ENCODE results near the gene SPATA31E1.
"Not testable (repeated sequence)": the region's sequence is repeated elsewhere in the genome, so short reads cannot be mapped to it uniquely, and the experiment has no call there.

Gene SPATA31E1

DNA sequence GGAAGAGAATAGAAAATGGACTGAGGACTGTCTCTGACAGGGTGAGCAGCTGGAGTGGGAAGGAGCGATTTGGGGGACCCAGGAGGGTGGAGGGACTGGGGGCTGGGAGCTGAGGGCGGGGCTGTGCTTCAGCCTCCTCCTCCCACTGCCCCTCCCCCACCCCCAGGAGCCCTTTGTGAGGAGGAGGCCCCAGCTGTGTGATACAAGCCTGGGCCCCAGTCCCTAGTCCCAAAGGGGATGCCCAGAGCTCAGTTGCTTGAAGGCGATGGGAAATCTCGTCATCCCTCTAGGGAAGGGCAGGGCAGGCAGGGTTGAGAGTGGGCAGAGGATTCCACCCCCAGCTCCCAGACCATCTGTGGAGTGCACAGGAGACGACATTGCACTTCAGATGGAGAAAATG lies at the start of gene SPATA31E1:
SPATA31E1 (plus strand) TSS at position 251 of the 400 bp plus-strand sequence; CDS start at position 266, 15 bp downstream.
- ATAC-seq (no peak), DNase-seq (no peak)
- no peaks in the 10 kb centered on the region for H3K36me3 Mint-ChIP-seq (ENCODE audit: low read depth)
- H3K9me3 Mint-ChIP-seq: no peaks in the 10 kb centered on the region
- no peak within 1 kb of the TSS for H3K4me3 Mint-ChIP-seq
- H3K27ac Mint-ChIP-seq: no peak within 1 kb of the TSS
- H3K4me1 Mint-ChIP-seq: no peaks in the 10 kb centered on the region
- no peaks in the 10 kb centered on the region for H3K27me3 Mint-ChIP-seq

DNA sequence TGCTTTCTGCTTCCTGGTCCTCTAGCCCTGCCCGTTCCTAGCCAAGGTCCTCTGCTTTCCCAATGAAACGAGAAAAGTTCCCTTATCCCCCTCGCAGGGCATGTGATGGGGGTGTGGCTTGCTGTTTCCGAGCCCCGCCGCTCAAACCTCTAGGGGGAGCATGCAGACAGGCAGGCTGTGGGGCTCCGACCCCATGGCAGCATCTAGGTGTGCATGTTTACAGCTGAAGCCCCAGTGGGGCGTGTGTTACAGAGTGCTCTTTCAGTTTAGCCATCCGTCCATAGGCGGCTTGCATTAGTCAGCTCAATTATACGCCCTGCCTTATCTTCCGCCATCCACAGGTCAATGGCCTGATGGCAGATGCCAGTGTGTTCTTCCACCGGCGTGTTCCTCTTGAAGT lies 48.3 kb upstream of the SPATA31E1 start:
- ATAC-seq (no peak), DNase-seq (peak; percentile 8)
- Mint-ChIP-seq H3K9me3 (no peaks in the 10 kb centered on the region), H3K27me3 (peaks cover 2% of the 10 kb centered on the region), H3K27ac (no peak overlapping the region), H3K36me3 (ENCODE audit: low read depth) (no peaks in the 10 kb centered on the region), H3K4me3 (no peak overlapping the region), H3K4me1 (no peaks in the 10 kb centered on the region)

DNA sequence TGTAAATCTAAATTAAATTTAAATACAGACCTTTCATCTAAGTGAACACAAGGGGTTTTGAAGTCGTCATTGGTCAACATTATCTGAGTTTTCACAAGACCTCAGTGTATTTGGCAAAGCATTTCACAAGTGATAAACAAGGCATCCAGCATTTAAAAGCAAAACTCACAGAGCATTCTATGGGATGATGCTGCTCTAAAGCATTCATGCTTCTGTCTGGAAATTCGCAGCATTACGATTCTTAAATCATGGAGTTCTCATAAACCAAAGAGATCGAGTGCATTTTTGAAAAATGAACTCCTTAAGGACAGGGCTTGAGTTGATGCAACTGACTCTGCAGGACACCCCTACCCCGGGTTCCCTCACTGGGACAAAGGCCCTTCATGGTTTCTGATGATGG lies 46.1 kb upstream of the SPATA31E1 start:
- H3K4me3 Mint-ChIP-seq: no peak overlapping the region
- H3K9me3 Mint-ChIP-seq: no peaks in the 10 kb centered on the region
- DNase-seq: no peak
- H3K36me3 Mint-ChIP-seq (ENCODE audit: low read depth): no peaks in the 10 kb centered on the region
- no peak overlapping the region for H3K27ac Mint-ChIP-seq
- peaks cover 2% of the 10 kb centered on the region for H3K27me3 Mint-ChIP-seq
- no peak for ATAC-seq
- H3K4me1 Mint-ChIP-seq: no peaks in the 10 kb centered on the region

GRCh38 chr9:87836951-87837705 lies 45.5 kb upstream of the SPATA31E1 start:
- H3K4me1 Mint-ChIP-seq: no peaks in the 10 kb centered on the region
- no peak overlapping the region for H3K4me3 Mint-ChIP-seq
- H3K27ac Mint-ChIP-seq: no peak overlapping the region

DNA sequence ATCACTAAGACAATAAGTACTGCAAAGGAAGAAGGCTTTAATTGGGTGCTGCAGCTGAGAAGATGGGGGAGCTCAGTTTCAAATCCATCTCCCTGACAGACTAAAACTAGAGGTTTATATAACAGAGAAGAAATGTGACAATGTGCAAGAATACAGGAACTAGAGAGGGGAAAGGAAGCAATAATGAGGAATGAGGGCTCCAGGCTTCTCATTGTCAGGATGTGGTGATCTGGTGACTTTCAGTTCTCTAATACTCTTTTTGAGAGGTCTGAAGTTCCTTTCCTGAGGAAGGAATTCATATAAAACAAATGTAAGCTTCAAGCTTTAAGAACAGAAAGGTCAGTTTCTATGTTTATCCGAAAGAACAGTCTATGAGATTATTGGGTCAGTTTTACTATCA lies 42.5 kb upstream of the SPATA31E1 start:
- ATAC-seq: no peak
- Mint-ChIP-seq H3K27ac (no peak overlapping the region), H3K4me1 (no peaks in the 10 kb centered on the region), H3K27me3 (peaks cover 2% of the 10 kb centered on the region), H3K36me3 (ENCODE audit: low read depth) (no peaks in the 10 kb centered on the region), H3K4me3 (no peak overlapping the region), H3K9me3 (no peaks in the 10 kb centered on the region)
- DNase-seq: no peak

More at GRCh38 chr9:87836951-87837705, 45.5 kb upstream of the SPATA31E1 start:
- ATAC-seq (no peak), DNase-seq (no peak)
- H3K36me3 Mint-ChIP-seq (ENCODE audit: low read depth): no peaks in the 10 kb centered on the region
- peaks cover 2% of the 10 kb centered on the region for H3K27me3 Mint-ChIP-seq
- H3K9me3 Mint-ChIP-seq: no peaks in the 10 kb centered on the region

DNA sequence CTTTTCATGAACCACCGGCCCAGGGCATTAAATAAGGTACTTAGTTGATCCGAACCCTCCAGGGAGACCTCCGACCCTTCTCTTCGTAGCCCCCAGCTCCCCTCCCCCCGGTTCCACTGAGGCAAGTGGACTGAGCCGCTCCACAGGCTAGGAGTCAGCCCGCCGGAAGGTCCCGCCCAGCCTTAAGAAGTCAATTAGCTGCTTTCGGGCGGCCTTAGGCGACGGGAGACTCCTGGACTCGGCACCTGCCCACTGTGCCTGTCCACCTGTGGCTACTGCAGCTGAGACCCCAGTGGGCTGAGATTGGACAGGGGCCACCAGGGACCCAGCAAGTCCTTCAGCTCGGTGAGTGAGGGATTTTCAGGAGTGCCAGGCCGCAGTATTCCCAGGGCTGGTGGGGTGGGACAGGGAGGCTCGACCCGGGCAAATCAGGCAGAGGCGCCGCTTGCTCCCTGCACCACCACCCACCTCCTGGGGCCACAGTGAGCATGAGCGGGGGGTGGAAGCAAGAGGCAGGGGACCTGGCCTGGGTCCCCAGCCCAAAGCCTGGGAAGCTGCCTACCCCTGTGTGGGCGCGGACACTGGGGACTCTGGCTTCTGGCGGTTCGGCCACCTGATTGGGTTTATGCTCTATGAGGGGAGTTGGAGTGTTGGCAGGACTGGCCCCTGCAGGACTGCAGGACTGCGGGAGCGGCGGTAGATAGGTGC lies 39.6 kb upstream of the SPATA31E1 start:
- Mint-ChIP-seq H3K4me3 (no peak overlapping the region), H3K9me3 (no peaks in the 10 kb centered on the region), H3K27me3 (peaks cover 6% of the 10 kb centered on the region), H3K4me1 (no peaks in the 10 kb centered on the region), H3K36me3 (ENCODE audit: low read depth) (no peaks in the 10 kb centered on the region), H3K27ac (no peak overlapping the region)
- ATAC-seq (no peak), DNase-seq (no peak)

DNA sequence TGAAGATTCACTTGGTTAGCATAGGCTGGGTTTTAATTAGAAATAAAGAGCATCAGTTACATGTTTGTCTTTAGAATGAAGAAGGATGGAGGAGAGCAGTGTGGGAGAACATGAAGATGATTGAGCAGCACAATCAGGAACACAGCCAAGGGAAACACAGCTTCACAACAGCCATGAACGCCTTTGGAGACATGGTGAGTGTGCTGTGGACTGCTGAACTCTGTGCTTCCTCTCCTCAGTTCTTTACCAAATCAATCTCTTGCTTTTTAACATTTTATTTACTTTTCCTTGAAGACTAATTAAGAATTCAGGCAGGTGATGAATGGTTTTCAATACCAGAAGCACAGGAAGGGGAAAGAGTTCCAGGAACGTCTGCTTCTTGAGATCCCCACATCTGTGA lies 38.2 kb upstream of the SPATA31E1 start:
- Mint-ChIP-seq H3K36me3 (ENCODE audit: low read depth) (no peaks in the 10 kb centered on the region), H3K4me3 (no peak overlapping the region), H3K27ac (no peak overlapping the region), H3K4me1 (no peaks in the 10 kb centered on the region), H3K9me3 (no peaks in the 10 kb centered on the region), H3K27me3 (peaks cover 6% of the 10 kb centered on the region)
- DNase-seq (no peak), ATAC-seq (no peak)

GRCh38 chr9:87847817-87848216 lies 34.9 kb upstream of the SPATA31E1 start:
- not testable (repeated sequence) for H3K4me1 Mint-ChIP-seq, H3K27ac Mint-ChIP-seq

DNA sequence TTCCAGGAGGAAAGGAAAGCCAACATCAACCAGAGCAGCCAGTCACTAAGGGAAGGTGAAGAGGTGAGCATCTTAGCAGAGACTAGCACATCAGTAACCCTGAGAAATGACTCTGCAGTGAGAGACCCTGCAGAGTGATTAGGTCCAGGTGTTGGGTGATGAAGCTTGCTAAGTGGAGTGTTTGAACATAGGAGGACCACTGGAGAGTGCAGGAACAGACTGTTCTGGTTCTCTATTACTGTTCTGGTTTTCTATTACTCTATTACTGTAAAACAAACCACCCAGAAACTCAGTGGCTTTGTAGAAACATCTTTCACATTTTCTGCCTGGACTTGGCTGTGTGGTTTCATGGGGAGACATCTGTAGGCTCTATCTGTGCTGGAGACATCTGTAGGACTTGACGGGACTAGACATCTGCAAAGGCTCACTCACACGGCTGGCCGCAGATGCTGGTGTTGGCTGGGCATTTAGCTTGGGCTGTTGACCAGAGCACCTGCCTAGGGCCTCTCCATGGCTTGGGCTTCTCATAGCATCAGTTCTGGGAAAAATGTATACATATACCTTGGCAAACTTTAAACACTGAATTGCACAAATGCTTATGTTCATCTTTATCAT lies 33.4 kb upstream of the SPATA31E1 start:
- Mint-ChIP-seq H3K9me3 (no peaks in the 10 kb centered on the region), H3K27ac (no peak overlapping the region), H3K36me3 (ENCODE audit: low read depth) (no peaks in the 10 kb centered on the region), H3K4me3 (no peak overlapping the region), H3K27me3 (peaks cover 7% of the 10 kb centered on the region), H3K4me1 (no peaks in the 10 kb centered on the region)
- ATAC-seq: no peak
- no peak for DNase-seq

More at GRCh38 chr9:87847817-87848216, 34.9 kb upstream of the SPATA31E1 start:
- not testable (repeated sequence) for H3K27me3 Mint-ChIP-seq; H3K4me3 Mint-ChIP-seq; DNase-seq; H3K9me3 Mint-ChIP-seq; ATAC-seq; H3K36me3 Mint-ChIP-seq (ENCODE audit: low read depth)

GRCh38 chr9:87850391-87850790 lies 32.3 kb upstream of the SPATA31E1 start:
- H3K36me3 Mint-ChIP-seq (ENCODE audit: low read depth): no peaks in the 10 kb centered on the region
- no peak for DNase-seq
- H3K27ac Mint-ChIP-seq: no peak overlapping the region
- H3K9me3 Mint-ChIP-seq: no peaks in the 10 kb centered on the region
- ATAC-seq: no peak
- H3K27me3 Mint-ChIP-seq: peaks cover 7% of the 10 kb centered on the region
- H3K4me1 Mint-ChIP-seq: no peaks in the 10 kb centered on the region
- H3K4me3 Mint-ChIP-seq: no peak overlapping the region

DNA sequence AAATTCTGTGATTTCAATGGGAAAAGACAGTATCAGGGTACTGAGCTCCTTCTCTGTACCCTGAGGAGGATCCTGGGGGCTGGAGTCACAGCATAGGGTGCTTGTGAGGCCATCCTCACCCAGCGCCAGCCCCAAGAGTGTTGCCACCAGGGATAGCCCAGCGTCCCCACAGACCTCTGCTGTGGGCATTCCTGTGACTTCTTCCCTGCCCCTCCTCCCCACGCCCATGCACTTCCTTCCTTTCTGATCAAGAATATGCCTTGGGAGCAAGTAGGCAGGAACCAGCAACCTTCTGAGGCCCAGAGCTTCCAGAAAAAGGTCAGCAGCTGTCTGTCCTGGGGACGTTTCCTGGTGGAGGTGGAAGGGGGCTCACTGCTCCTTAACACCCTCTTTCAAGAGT lies 31.5 kb upstream of the SPATA31E1 start:
- not testable (repeated sequence) for H3K9me3 Mint-ChIP-seq; DNase-seq; H3K36me3 Mint-ChIP-seq (ENCODE audit: low read depth); H3K4me1 Mint-ChIP-seq; ATAC-seq; H3K4me3 Mint-ChIP-seq; H3K27ac Mint-ChIP-seq
- H3K27me3 Mint-ChIP-seq: peaks cover 10% of the 10 kb centered on the region

DNA sequence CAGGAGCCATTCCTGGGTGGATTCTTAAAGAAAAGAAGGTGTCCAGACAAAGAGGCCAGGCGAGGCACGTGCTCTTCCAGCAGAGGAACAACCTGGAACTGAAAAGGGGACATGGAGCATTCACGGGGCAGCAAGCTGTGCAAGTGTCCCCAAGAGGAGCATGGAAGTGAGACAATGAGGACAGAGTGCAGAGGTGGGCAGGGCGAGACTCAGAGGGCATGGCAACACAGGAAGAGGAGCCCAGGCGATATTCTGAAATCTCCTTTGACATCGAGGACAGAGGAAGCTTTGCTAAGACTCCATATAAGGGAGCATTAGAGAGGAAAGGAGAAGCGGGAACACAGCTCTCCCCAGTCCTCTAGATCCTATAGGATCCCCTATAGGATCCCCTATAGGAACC lies 29.4 kb upstream of the SPATA31E1 start:
- H3K36me3 Mint-ChIP-seq (ENCODE audit: low read depth): no peaks in the 10 kb centered on the region
- no peak for DNase-seq
- no peak overlapping the region for H3K27ac Mint-ChIP-seq
- H3K4me1 Mint-ChIP-seq: no peaks in the 10 kb centered on the region
- no peaks in the 10 kb centered on the region for H3K9me3 Mint-ChIP-seq
- H3K27me3 Mint-ChIP-seq: peaks cover 6% of the 10 kb centered on the region
- H3K4me3 Mint-ChIP-seq: no peak overlapping the region
- no peak for ATAC-seq

DNA sequence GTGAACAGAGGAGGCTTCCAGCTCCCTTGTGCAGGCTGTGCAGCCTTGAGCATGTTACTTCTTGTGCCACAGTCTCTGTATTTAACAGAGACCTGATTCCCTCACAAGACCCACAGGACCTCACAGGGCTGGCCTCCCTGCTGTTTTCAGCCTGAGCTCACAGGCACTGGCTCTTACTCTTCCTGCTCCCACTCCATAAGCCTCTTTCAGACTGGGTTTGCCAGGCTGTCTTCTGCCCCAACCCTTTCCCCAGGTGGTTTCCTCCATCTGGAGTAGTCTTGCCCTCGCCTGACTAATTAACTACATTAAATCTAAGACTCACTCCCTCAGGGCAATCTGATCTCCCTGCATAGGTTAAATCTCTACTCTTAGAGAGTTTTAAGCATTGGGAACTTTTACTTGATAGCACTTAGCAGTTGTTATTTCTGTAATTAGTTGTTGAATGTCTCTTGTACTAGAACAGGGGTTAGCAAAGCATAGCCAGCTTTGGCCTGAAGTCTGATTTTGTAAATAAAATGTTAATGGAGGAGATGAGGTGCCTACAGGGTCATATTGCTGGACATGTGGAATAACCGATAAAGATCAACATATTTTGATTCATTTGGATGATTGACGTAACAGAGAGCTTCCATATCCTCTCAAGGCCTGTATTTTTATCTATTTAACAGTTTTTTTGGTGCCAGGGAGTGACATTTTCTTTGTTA lies 28.6 kb upstream of the SPATA31E1 start:
- no peak overlapping the region for H3K27ac Mint-ChIP-seq
- H3K4me3 Mint-ChIP-seq: no peak overlapping the region
- H3K27me3 Mint-ChIP-seq: peaks cover 6% of the 10 kb centered on the region
- DNase-seq (no peak), ATAC-seq (no peak)
- H3K4me1 Mint-ChIP-seq: no peaks in the 10 kb centered on the region
- no peaks in the 10 kb centered on the region for H3K9me3 Mint-ChIP-seq
- H3K36me3 Mint-ChIP-seq (ENCODE audit: low read depth): no peaks in the 10 kb centered on the region

GRCh38 chr9:87854580-87854955 lies 28.1 kb upstream of the SPATA31E1 start:
- ATAC-seq (no peak), DNase-seq (no peak)
- Mint-ChIP-seq H3K27ac (no peak overlapping the region), H3K27me3 (peaks cover 6% of the 10 kb centered on the region), H3K4me3 (no peak overlapping the region), H3K9me3 (no peaks in the 10 kb centered on the region), H3K36me3 (ENCODE audit: low read depth) (no peaks in the 10 kb centered on the region), H3K4me1 (no peaks in the 10 kb centered on the region)

Measured in activated naive CD8-positive, alpha-beta T cell treated with anti-CD3 and anti-CD28 coated beads, Interleukin-2, amount 50 U/mL, for 24 hours (primary cell).